Cardiac fibroblast (primary cell): ENCODE data around the gene ODAD4.
A peak's percentile ranks its signal among the peaks of the same experiment; 100 is the strongest.

Experiments used
- DNase-seq, 2 donors: peaks; one replicate each; pipeline versions ENCODE4 v3.0.0 to v3.0.0-alpha.2; 2010; ENCODE audit warnings: low read depth in 2 of 2
- H3K4me3 ChIP-seq, 2 donors: replicated peaks in 1 of 2; 1 replicate in 1 of 2; 2 replicates in 1 of 2; pipeline ENCODE4 v1.5.1; 2011; ENCODE audit warnings: low read depth in 2 of 2, low read length in 2 of 2, mild to moderate bottlenecking in 2 of 2, moderate library complexity in 1 of 2
- CTCF ChIP-seq: IDR thresholded peaks from one replicate; pipeline ENCODE4 v1.5.1; 2011; ENCODE audit warnings: low read depth, mild to moderate bottlenecking, low read length, inconsistent platforms

The ODAD4 gene

GRCh38 chr17:41893384-41893783, 37.0 kb upstream of the ODAD4 start:
- H3K4me3 ChIP-seq = no peak overlapping the region

GRCh38 chr17:41894791-41895331, 35.6 kb upstream of the ODAD4 start:
- DNase-seq = peak; percentile 71 to 74
- no peak for TF ChIP-seq CTCF
- no peak overlapping the region for H3K4me3 ChIP-seq

More at GRCh38 chr17:41893384-41893783, 37.0 kb upstream of the ODAD4 start:
- TF ChIP-seq CTCF = no peak
- no peak for DNase-seq

GRCh38 chr17:41895617-41896016, 34.8 kb upstream of the ODAD4 start:
- no peak for TF ChIP-seq CTCF

GRCh38 chr17:41896726-41897125, 33.7 kb upstream of the ODAD4 start:
- no peak overlapping the region for H3K4me3 ChIP-seq

More at GRCh38 chr17:41895617-41896016, 34.8 kb upstream of the ODAD4 start:
- peak in 1 of 2 donors; percentile 54 for DNase-seq
- no peak overlapping the region for H3K4me3 ChIP-seq

GRCh38 chr17:41901646-41902045, 28.8 kb upstream of the ODAD4 start:
- H3K4me3 ChIP-seq = no peak overlapping the region
- no peak for DNase-seq
- TF ChIP-seq CTCF = no peak

More at GRCh38 chr17:41896726-41897125, 33.7 kb upstream of the ODAD4 start:
- TF ChIP-seq CTCF = no peak
- DNase-seq = no peak

GRCh38 chr17:41904242-41904841, 26.1 kb upstream of the ODAD4 start:
- DNase-seq = no peak
- no peak overlapping the region for H3K4me3 ChIP-seq
- TF ChIP-seq CTCF = no peak

- H3K4me3 ChIP-seq = no peak overlapping the region
- DNase-seq = no peak
- TF ChIP-seq CTCF = no peak
Measured at GRCh38 chr17:41905172-41905571, 25.2 kb upstream of the ODAD4 start.
